ENCODE data around the gene BLVRA. TPM values are rescaled to one million over a fixed set of nuclear protein-coding genes. Genes with fewer than 3 reads are reported as not detected.

BLVRA gene
- total RNA-seq, 1 experiment from 2014 or later = 40.7 TPM

GRCh38 chr7:43769791-43770465, 11.4 kb downstream of the BLVRA start:
- no peak overlapping the region for H3K23ac ChIP-seq (ENCODE audit: insufficient read length, low read depth, low read length)
- no peak overlapping the region for H3K27ac ChIP-seq (ENCODE audit: insufficient read length, low read depth, low read length)
- WGBS (ENCODE audit: extremely low coverage, insufficient read length, low lambda C conversion rate) = no CpG with 5 or more reads among the region's 10 CpGs
- no peaks in the 10 kb centered on the region for H4K20me1 ChIP-seq (ENCODE audit: control insufficient read depth, insufficient read depth, insufficient read length)
- H3K9ac ChIP-seq (ENCODE audit: extremely low read depth, insufficient read length, low read length) = no peak overlapping the region
- H3K4ac ChIP-seq (ENCODE audit: low read depth, low read length) = no peak overlapping the region
- Mint-ChIP-seq H3K27me3 (ENCODE audit: low read depth) (no peaks in the 10 kb centered on the region; the same call in 1 of the 2 replicates), H3K36me3 (ENCODE audit: insufficient read depth in 1 of 3, low read depth in 3 of 3) (peaks cover 9 to 21% (median 10%) of the 10 kb centered on the region in 3 experiments; a peak in 6 of 7 replicates), H3K4me1 (peaks cover under 1 to 14% of the 10 kb centered on the region in 2 experiments; a peak in 3 of 4 replicates), H3K27ac (peak overlapping the region; percentile 53 to 79 (median 68); a peak in 3 of 7 replicates), H3K4me3 (no peak overlapping the region), H3K9me3 (peaks cover 6 to 8% of the 10 kb centered on the region in 2 experiments; a peak in 3 of 5 replicates)
- no peak overlapping the region for H2BK120ac ChIP-seq (ENCODE audit: low read depth, low read length, poor library complexity, severe bottlenecking)
- no peak overlapping the region for H3K4me2 ChIP-seq (ENCODE audit: insufficient read depth, insufficient read length, low read length)
- 0 out of 2 replicates have a peak, but pooled peaks cover under 1% of the 10 kb centered on the region for H3K79me2 ChIP-seq (ENCODE audit: insufficient read depth, low read length)
- no peak overlapping the region for H2BK5ac ChIP-seq (ENCODE audit: insufficient read length, low read length)
- no peak overlapping the region for H2AFZ ChIP-seq (ENCODE audit: low read length)
- no peak overlapping the region for H2BK20ac ChIP-seq (ENCODE audit: low read depth, low read length, poor library complexity, severe bottlenecking)
- H3K18ac ChIP-seq (ENCODE audit: insufficient read length, low read depth, low read length) = no peak overlapping the region
- no peaks in the 10 kb centered on the region for H3K4me1 ChIP-seq (ENCODE audit: insufficient read depth, low read length)
- no peak overlapping the region for H3K14ac ChIP-seq (ENCODE audit: insufficient read depth, low read length)
- H2AK5ac ChIP-seq (ENCODE audit: insufficient read length, low read length) = no peak overlapping the region
- H4K91ac ChIP-seq (ENCODE audit: insufficient read length, low read depth, low read length) = no peak overlapping the region
- no peak overlapping the region for H3K56ac ChIP-seq (ENCODE audit: insufficient read length, low read depth, low read length)
- no peak overlapping the region for H4K8ac ChIP-seq (replicated peaks; ENCODE audit: insufficient read length, low read depth, low read length)
- H3K23me2 ChIP-seq (ENCODE audit: insufficient read length, low read depth, low read length, poor library complexity, severe bottlenecking) = no peaks in the 10 kb centered on the region
- H3K79me1 ChIP-seq (ENCODE audit: insufficient read depth, low read depth, low read length, poor library complexity, severe bottlenecking) = no peaks in the 10 kb centered on the region
- no peaks in the 10 kb centered on the region for H3K9me3 ChIP-seq (ENCODE audit: control insufficient read depth, low read depth, low read length)
- no peak overlapping the region for H4K5ac ChIP-seq (ENCODE audit: insufficient read length, low read depth, low read length)
- TF ChIP-seq, protein P1, sequence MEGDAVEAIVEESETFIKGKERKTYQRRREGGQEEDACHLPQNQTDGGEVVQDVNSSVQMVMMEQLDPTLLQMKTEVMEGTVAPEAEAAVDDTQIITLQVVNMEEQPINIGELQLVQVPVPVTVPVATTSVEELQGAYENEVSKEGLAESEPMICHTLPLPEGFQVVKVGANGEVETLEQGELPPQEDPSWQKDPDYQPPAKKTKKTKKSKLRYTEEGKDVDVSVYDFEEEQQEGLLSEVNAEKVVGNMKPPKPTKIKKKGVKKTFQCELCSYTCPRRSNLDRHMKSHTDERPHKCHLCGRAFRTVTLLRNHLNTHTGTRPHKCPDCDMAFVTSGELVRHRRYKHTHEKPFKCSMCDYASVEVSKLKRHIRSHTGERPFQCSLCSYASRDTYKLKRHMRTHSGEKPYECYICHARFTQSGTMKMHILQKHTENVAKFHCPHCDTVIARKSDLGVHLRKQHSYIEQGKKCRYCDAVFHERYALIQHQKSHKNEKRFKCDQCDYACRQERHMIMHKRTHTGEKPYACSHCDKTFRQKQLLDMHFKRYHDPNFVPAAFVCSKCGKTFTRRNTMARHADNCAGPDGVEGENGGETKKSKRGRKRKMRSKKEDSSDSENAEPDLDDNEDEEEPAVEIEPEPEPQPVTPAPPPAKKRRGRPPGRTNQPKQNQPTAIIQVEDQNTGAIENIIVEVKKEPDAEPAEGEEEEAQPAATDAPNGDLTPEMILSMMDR (conservative IDR thresholded peaks at IDR 0.05) = no peak
- no peaks in the 10 kb centered on the region for H3K27me3 ChIP-seq (ENCODE audit: insufficient read depth, low read length)
- H2BK12ac ChIP-seq (ENCODE audit: insufficient read length, low read depth, low read length) = no peak overlapping the region
- DNase-seq = no peak
- H3T11ph ChIP-seq (ENCODE audit: low read length) = no peak overlapping the region
- no peak overlapping the region for H2BK15ac ChIP-seq (ENCODE audit: low read depth, low read length)

Data from H9 (cell line).